HCT116 (cell line): ENCODE measurements around the gene TOR1AIP1. TPM values are rescaled to one million over a fixed set of nuclear protein-coding genes. Genes with fewer than 3 reads are reported as not detected.

Source experiments
- ATAC-seq: fragments of 200-7000 bp; cut with Tn5 transposase; 2 replicates; pipeline ENCODE4 v1.9.1; 2020; ENCODE audit warnings: mild to moderate bottlenecking, moderate library complexity
- BruUV-seq: library from RNA; stranded (reverse); fragments of 400-500 nt; replicated peaks from 2 replicates; lab custom pipeline; 2021; lab: Mats Ljungman, UMichigan
- CTCF ChIA-PET: fragments of 300-600 bp; sonication (Branson Sonifier 250); formaldehyde crosslinking; loops from one replicate; lab custom pipeline; 2021; ENCODE audit warnings: antibody characterized with exemption; lab: Charles Lee
- POLR2A ChIA-PET: fragments of 300-600, 350-600 bp; sonication (Branson Sonifier 250); formaldehyde crosslinking; loops from one replicate; lab custom pipeline; 2021; ENCODE audit warnings: antibody characterized with exemption; lab: Charles Lee
- RAD21 ChIA-PET, 2 experiments: fragments of 300-600 bp; sonication (Branson Sonifier 250); formaldehyde crosslinking; loops; one replicate each; lab custom pipeline; 2023; ENCODE audit warnings: low total read pairs in 2 of 2; ENCODE audit not compliant: uncharacterized antibody in 2 of 2, unreplicated experiment in 2 of 2, low non-redundant PET in 1 of 2; lab: Charles Lee
- DNase-seq: peaks from one replicate; pipeline ENCODE4 v3.0.0-alpha.2; 2010; ENCODE audit warnings: low read depth, low spot score
- H2AFZ ChIP-seq: fragments of 200-600 bp; shearing (Covaris generic), sonication (generic); 2 replicates; pipeline ENCODE4 v1.6.1; 2017; ENCODE audit warnings: low read depth, mixed run types, mixed read lengths, antibody characterized with exemption, low read length; ENCODE audit not compliant: poor library complexity, severe bottlenecking
- H3K27ac ChIP-seq: 2 replicates; pipeline ENCODE4 v1.5.1; 2012; ENCODE audit warnings: low read depth, low read length
- H3K27me3 ChIP-seq: fragments of 200-600 bp; sonication (generic); 2 replicates; pipeline ENCODE4 v1.6.1; 2016; ENCODE audit warnings: mixed run types, low read length, mixed read lengths; ENCODE audit not compliant: insufficient read depth
- H3K36me3 ChIP-seq, 2 experiments: fragments of 200-500 bp in 1 of 2; fragments of 200-600 bp in 1 of 2; sonication (Bioruptor generic) in 1 of 2; sonication (generic) in 1 of 2; 2 replicates each; pipeline versions ENCODE4 v1.5.1 to v1.6.1; 2014 to 2016; ENCODE audit warnings: low read length in 2 of 2, inconsistent platforms in 1 of 2, mixed read lengths in 1 of 2, mixed run types in 1 of 2; ENCODE audit not compliant: insufficient read depth in 2 of 2, control insufficient read depth in 1 of 2
- H3K4me1 ChIP-seq, 2 experiments: fragments of 200-600 bp in 1 of 2; sonication (generic) in 1 of 2; 2 replicates each; pipeline versions ENCODE4 v1.5.1 to v1.6.1; 2012 to 2017; ENCODE audit warnings: low read length in 2 of 2, inconsistent platforms in 1 of 2, mild to moderate bottlenecking in 1 of 2, mixed read lengths in 1 of 2, mixed run types in 1 of 2, moderate library complexity in 1 of 2; ENCODE audit not compliant: insufficient read depth in 2 of 2, control insufficient read depth in 1 of 2
- H3K4me2 ChIP-seq: fragments of 200-600 bp; sonication (generic); 2 replicates; pipeline ENCODE4 v1.6.1; 2017; ENCODE audit warnings: mixed run types, low read length, mixed read lengths
- H3K4me3 ChIP-seq, 2 experiments: fragments of 200-600 bp in 1 of 2; sonication (generic) in 1 of 2; replicated peaks in 1 of 2; 2 replicates each; pipeline ENCODE4 v1.5.1; 2011 to 2016; ENCODE audit warnings: low read length in 2 of 2, control low read depth in 1 of 2, low read depth in 1 of 2, mild to moderate bottlenecking in 1 of 2, mixed read lengths in 1 of 2, mixed run types in 1 of 2
- H3K79me2 ChIP-seq: fragments of 200-600 bp; sonication (generic); 2 replicates; pipeline ENCODE4 v1.6.1; 2017; ENCODE audit warnings: mild to moderate bottlenecking, mixed run types, low read length, moderate library complexity, mixed read lengths; ENCODE audit not compliant: insufficient read depth
- H3K9ac ChIP-seq: fragments of 200-600 bp; sonication (generic); 2 replicates; pipeline ENCODE4 v1.6.1; 2016; ENCODE audit warnings: low read length, mixed read lengths
- H3K9me2 ChIP-seq: fragments of 200-600 bp; sonication (generic), shearing (Covaris generic); 2 replicates; pipeline ENCODE4 v1.6.1; 2017; ENCODE audit warnings: mixed run types, mild to moderate bottlenecking, moderate library complexity; ENCODE audit not compliant: insufficient read depth
- H3K9me3 ChIP-seq, 2 experiments: fragments of 200-500 bp in 1 of 2; fragments of 200-600 bp in 1 of 2; sonication (Bioruptor generic) in 1 of 2; sonication (generic) in 1 of 2; 2 replicates each; pipeline ENCODE4 v1.6.1; 2014 to 2017; ENCODE audit warnings: low read length in 2 of 2, mixed read lengths in 2 of 2, inconsistent platforms in 1 of 2, low read depth in 1 of 2, mild to moderate bottlenecking in 1 of 2, mixed run types in 1 of 2, moderate library complexity in 1 of 2; ENCODE audit not compliant: control insufficient read depth in 1 of 2, insufficient read depth in 1 of 2
- H4K20me1 ChIP-seq: fragments of 200-600 bp; sonication (generic), shearing (Covaris generic); 2 replicates; pipeline ENCODE4 v1.6.1; 2017; ENCODE audit warnings: mixed run types, mild to moderate bottlenecking, moderate library complexity; ENCODE audit not compliant: insufficient read depth
- ELF1 ChIP-seq: IDR thresholded peaks from 2 replicates; pipeline ENCODE4 v1.6.1; 2012; ENCODE audit warnings: low read depth, borderline replicate concordance
- JUND ChIP-seq: IDR thresholded peaks from 2 replicates; pipeline ENCODE4 v1.6.1; 2012
- POLR2AphosphoS5 ChIP-seq: IDR thresholded peaks from 2 replicates; pipeline ENCODE4 v1.6.1; 2011; ENCODE audit warnings: mild to moderate bottlenecking, low read depth, low read length, moderate library complexity
- SRF ChIP-seq: IDR thresholded peaks from 2 replicates; pipeline ENCODE4 v1.6.1; 2012; ENCODE audit warnings: low read depth
- intact Hi-C: fragments of 100-400 bp; cut with micrococcal nuclease; formaldehyde crosslinking; loops from 2 replicates; pipeline ENCODE4 v1.10.0; 2022
- total RNA-seq: library from RNA; stranded (reverse); gene quantifications from one replicate; pipeline ENCODE4 v1.2.1, GENCODE V29; 2021; ENCODE audit not compliant: unreplicated experiment

TOR1AIP1 gene
- total RNA-seq, 1 experiment from 2014 or later: 30.5 TPM

- Histone ChIP-seq H3K4me1 (peaks cover 4 to 16% of the 10 kb centered on the region in 2 experiments; a peak in 3 of 4 replicates), H3K4me2 (peak overlapping the region; percentile 85), H3K4me3 (peak overlapping the region; percentile 82 to 92), H3K9me2 (no peaks in the 10 kb centered on the region), H3K9me3 (no peaks in the 10 kb centered on the region), H4K20me1 (no peaks in the 10 kb centered on the region), H3K79me2 (peaks cover 28% of the 10 kb centered on the region), H3K36me3 (peaks cover 7 to 15% of the 10 kb centered on the region in 2 experiments; a peak in 3 of 4 replicates), H3K27me3 (no peaks in the 10 kb centered on the region), H3K27ac (peak overlapping the region; percentile 99), H3K9ac (peak overlapping the region; percentile 89)
- TSS peak; percentile 31 for BruUV-seq
- intact Hi-C loops: loop anchor here (2.0 kb wide), 2 partner anchors 72 to 272 kb away; partner anchors contain the start of genes CEP350 and QSOX1
- ChIA-PET RAD21 (interaction anchor here in 1 of 2 experiments (0.7 kb wide), 1 partner anchor 122 kb away, joined by 3 read pairs; no protein-coding TSS in a partner anchor), POLR2A (interaction anchor here (0.9 to 1.6 kb wide), 2 partner anchors 61 to 619 kb away, joined by 3 to 4 read pairs; partner anchors contain the start of gene ACBD6), CTCF (interaction anchor here (1.1 to 1.6 kb wide), 3 partner anchors 15 to 298 kb away, joined by 3 read pairs; no protein-coding TSS in a partner anchor)
- DNase-seq (no peak), ATAC-seq (peak; percentile 68)
- TF ChIP-seq JUND (peak; percentile 10; the same call in 1 of the 2 replicates), ELF1 (no peak)
- TF ChIP-seq, all 23 proteins: peak for 1
- peak overlapping the region; percentile 56 for H2AFZ ChIP-seq
These were observed 1.1 kb downstream of the TOR1AIP1 start for GRCh38 chr1:179883040-179883744.

- H3K4me3 ChIP-seq: peak overlapping the region; percentile 82 to 92
- intact Hi-C loops: loop anchor here (2.0 kb wide), 2 partner anchors 71 to 271 kb away; partner anchors contain the start of genes CEP350 and QSOX1
- peaks cover 7 to 15% of the 10 kb centered on the region in 2 experiments; a peak in 3 of 4 replicates for H3K36me3 ChIP-seq
- peak overlapping the region; percentile 99; the same call in 1 of the 2 replicates for H3K27ac ChIP-seq
- no peak overlapping the region for H2AFZ ChIP-seq
- no TSS peak for BruUV-seq
- peaks cover 4 to 13% of the 10 kb centered on the region in 2 experiments; a peak in 3 of 4 replicates for H3K4me1 ChIP-seq
- no peaks in the 10 kb centered on the region for H4K20me1 ChIP-seq
- ChIA-PET CTCF (interaction anchor here (1.1 to 1.6 kb wide), 2 partner anchors 69 to 297 kb away, joined by 3 read pairs; no protein-coding TSS in a partner anchor), POLR2A (no interaction called here)
- H3K4me2 ChIP-seq: peak overlapping the region; percentile 85
- no peaks in the 10 kb centered on the region for H3K27me3 ChIP-seq
- DNase-seq (no peak), ATAC-seq (no peak)
- H3K79me2 ChIP-seq: peaks cover 30% of the 10 kb centered on the region
- peak overlapping the region; percentile 89 for H3K9ac ChIP-seq
- H3K9me3 ChIP-seq: no peaks in the 10 kb centered on the region
- no peaks in the 10 kb centered on the region for H3K9me2 ChIP-seq
- TF ChIP-seq SRF (no peak), POLR2AphosphoS5 (no peak), JUND (0 out of 2 replicates have a peak, but pooled peaks have one; percentile 1)
- TF ChIP-seq, all 23 proteins: peak for 1
- RAD21 ChIA-PET: interaction anchor here in 1 of 2 experiments (0.6 to 0.7 kb wide), 2 partner anchors 121 to 284 kb away, joined by 3 read pairs; no protein-coding TSS in a partner anchor
These were observed 1.7 kb downstream of the TOR1AIP1 start for GRCh38 chr1:179883745-179884138.
